HCT116 (cell line): Measurements from ENCODE around the gene MRPL20. TPM values are rescaled to one million over a fixed set of nuclear protein-coding genes. Genes with fewer than 3 reads are reported as not detected.

Experiments
- ATAC-seq: fragments of 200-7000 bp; cut with Tn5 transposase; 2 replicates; pipeline ENCODE4 v1.9.1; 2020; ENCODE audit warnings: mild to moderate bottlenecking, moderate library complexity
- BruUV-seq: library from RNA; stranded (reverse); fragments of 400-500 nt; replicated peaks from 2 replicates; lab custom pipeline; 2021; lab: Mats Ljungman, UMichigan
- CTCF ChIA-PET: fragments of 300-600 bp; sonication (Branson Sonifier 250); formaldehyde crosslinking; loops from one replicate; lab custom pipeline; 2021; ENCODE audit warnings: antibody characterized with exemption; lab: Charles Lee
- POLR2A ChIA-PET: fragments of 300-600, 350-600 bp; sonication (Branson Sonifier 250); formaldehyde crosslinking; loops from one replicate; lab custom pipeline; 2021; ENCODE audit warnings: antibody characterized with exemption; lab: Charles Lee
- RAD21 ChIA-PET, 2 experiments: fragments of 300-600 bp; sonication (Branson Sonifier 250); formaldehyde crosslinking; loops; one replicate each; lab custom pipeline; 2023; ENCODE audit warnings: low total read pairs in 2 of 2; ENCODE audit not compliant: uncharacterized antibody in 2 of 2, unreplicated experiment in 2 of 2, low non-redundant PET in 1 of 2; lab: Charles Lee
- DNase-seq: peaks from one replicate; pipeline ENCODE4 v3.0.0-alpha.2; 2010; ENCODE audit warnings: low read depth, low spot score
- H2AFZ ChIP-seq: fragments of 200-600 bp; shearing (Covaris generic), sonication (generic); 2 replicates; pipeline ENCODE4 v1.6.1; 2017; ENCODE audit warnings: low read depth, mixed run types, mixed read lengths, antibody characterized with exemption, low read length; ENCODE audit not compliant: poor library complexity, severe bottlenecking
- H3K27ac ChIP-seq: 2 replicates; pipeline ENCODE4 v1.5.1; 2012; ENCODE audit warnings: low read depth, low read length
- H3K27me3 ChIP-seq: fragments of 200-600 bp; sonication (generic); 2 replicates; pipeline ENCODE4 v1.6.1; 2016; ENCODE audit warnings: mixed run types, low read length, mixed read lengths; ENCODE audit not compliant: insufficient read depth
- H3K36me3 ChIP-seq, 2 experiments: fragments of 200-500 bp in 1 of 2; fragments of 200-600 bp in 1 of 2; sonication (Bioruptor generic) in 1 of 2; sonication (generic) in 1 of 2; 2 replicates each; pipeline versions ENCODE4 v1.5.1 to v1.6.1; 2014 to 2016; ENCODE audit warnings: low read length in 2 of 2, inconsistent platforms in 1 of 2, mixed read lengths in 1 of 2, mixed run types in 1 of 2; ENCODE audit not compliant: insufficient read depth in 2 of 2, control insufficient read depth in 1 of 2
- H3K4me1 ChIP-seq, 2 experiments: fragments of 200-600 bp in 1 of 2; sonication (generic) in 1 of 2; 2 replicates each; pipeline versions ENCODE4 v1.5.1 to v1.6.1; 2012 to 2017; ENCODE audit warnings: low read length in 2 of 2, inconsistent platforms in 1 of 2, mild to moderate bottlenecking in 1 of 2, mixed read lengths in 1 of 2, mixed run types in 1 of 2, moderate library complexity in 1 of 2; ENCODE audit not compliant: insufficient read depth in 2 of 2, control insufficient read depth in 1 of 2
- H3K4me2 ChIP-seq: fragments of 200-600 bp; sonication (generic); 2 replicates; pipeline ENCODE4 v1.6.1; 2017; ENCODE audit warnings: mixed run types, low read length, mixed read lengths
- H3K4me3 ChIP-seq, 2 experiments: fragments of 200-600 bp in 1 of 2; sonication (generic) in 1 of 2; replicated peaks in 1 of 2; 2 replicates each; pipeline ENCODE4 v1.5.1; 2011 to 2016; ENCODE audit warnings: low read length in 2 of 2, control low read depth in 1 of 2, low read depth in 1 of 2, mild to moderate bottlenecking in 1 of 2, mixed read lengths in 1 of 2, mixed run types in 1 of 2
- H3K79me2 ChIP-seq: fragments of 200-600 bp; sonication (generic); 2 replicates; pipeline ENCODE4 v1.6.1; 2017; ENCODE audit warnings: mild to moderate bottlenecking, mixed run types, low read length, moderate library complexity, mixed read lengths; ENCODE audit not compliant: insufficient read depth
- H3K9ac ChIP-seq: fragments of 200-600 bp; sonication (generic); 2 replicates; pipeline ENCODE4 v1.6.1; 2016; ENCODE audit warnings: low read length, mixed read lengths
- H3K9me2 ChIP-seq: fragments of 200-600 bp; sonication (generic), shearing (Covaris generic); 2 replicates; pipeline ENCODE4 v1.6.1; 2017; ENCODE audit warnings: mixed run types, mild to moderate bottlenecking, moderate library complexity; ENCODE audit not compliant: insufficient read depth
- H3K9me3 ChIP-seq, 2 experiments: fragments of 200-500 bp in 1 of 2; fragments of 200-600 bp in 1 of 2; sonication (Bioruptor generic) in 1 of 2; sonication (generic) in 1 of 2; 2 replicates each; pipeline ENCODE4 v1.6.1; 2014 to 2017; ENCODE audit warnings: low read length in 2 of 2, mixed read lengths in 2 of 2, inconsistent platforms in 1 of 2, low read depth in 1 of 2, mild to moderate bottlenecking in 1 of 2, mixed run types in 1 of 2, moderate library complexity in 1 of 2; ENCODE audit not compliant: control insufficient read depth in 1 of 2, insufficient read depth in 1 of 2
- H4K20me1 ChIP-seq: fragments of 200-600 bp; sonication (generic), shearing (Covaris generic); 2 replicates; pipeline ENCODE4 v1.6.1; 2017; ENCODE audit warnings: mixed run types, mild to moderate bottlenecking, moderate library complexity; ENCODE audit not compliant: insufficient read depth
- ATF3 ChIP-seq: IDR thresholded peaks from 2 replicates; pipeline ENCODE4 v1.6.1; 2012
- CBX3 ChIP-seq: IDR thresholded peaks from 2 replicates; pipeline ENCODE4 v1.6.1; 2012; ENCODE audit warnings: low read depth
- CEBPB ChIP-seq: IDR thresholded peaks from 2 replicates; pipeline ENCODE4 v1.6.1; 2012; ENCODE audit warnings: low read depth
- CTCF ChIP-seq, 3 experiments: fragments of 200-600 bp in 1 of 3; sonication (generic) in 1 of 3; IDR thresholded peaks in 2 of 3; conservative IDR thresholded peaks in 1 of 3; 2 replicates each; pipeline ENCODE4 v1.5.1; 2012 to 2017; ENCODE audit warnings: low read depth in 2 of 3, low read length in 2 of 3, antibody characterized with exemption in 1 of 3, borderline replicate concordance in 1 of 3, control low read depth in 1 of 3, mild to moderate bottlenecking in 1 of 3, mixed read lengths in 1 of 3, mixed run types in 1 of 3, moderate library complexity in 1 of 3; ENCODE audit not compliant: insufficient read depth in 1 of 3
- ELF1 ChIP-seq: IDR thresholded peaks from 2 replicates; pipeline ENCODE4 v1.6.1; 2012; ENCODE audit warnings: low read depth, borderline replicate concordance
- FOSL1 ChIP-seq: IDR thresholded peaks from 2 replicates; pipeline ENCODE4 v1.6.1; 2012; ENCODE audit warnings: low read depth
- JUND ChIP-seq: IDR thresholded peaks from 2 replicates; pipeline ENCODE4 v1.6.1; 2012
- MAX ChIP-seq: IDR thresholded peaks from 2 replicates; pipeline ENCODE4 v1.6.1; 2012
- POLR2A ChIP-seq: IDR thresholded peaks from 2 replicates; pipeline ENCODE4 v1.7.0; 2011; ENCODE audit warnings: borderline replicate concordance; ENCODE audit not compliant: insufficient read depth, insufficient read length; ENCODE audit errors: extremely low read depth
- POLR2AphosphoS5 ChIP-seq: IDR thresholded peaks from 2 replicates; pipeline ENCODE4 v1.6.1; 2011; ENCODE audit warnings: mild to moderate bottlenecking, low read depth, low read length, moderate library complexity
- REST ChIP-seq: IDR thresholded peaks from 2 replicates; pipeline ENCODE4 v1.6.1; 2012; ENCODE audit warnings: low read depth
- SIN3A ChIP-seq: IDR thresholded peaks from 2 replicates; pipeline ENCODE4 v1.6.1; 2012; ENCODE audit warnings: low read depth
- SRF ChIP-seq: IDR thresholded peaks from 2 replicates; pipeline ENCODE4 v1.6.1; 2012; ENCODE audit warnings: low read depth
- YY1 ChIP-seq: IDR thresholded peaks from 2 replicates; pipeline ENCODE4 v1.6.1; 2011; ENCODE audit warnings: low read length, low read depth, moderate library complexity, mild to moderate bottlenecking; ENCODE audit not compliant: insufficient replicate concordance; ENCODE audit errors: extremely low read depth
- ZFX ChIP-seq: fragments of 450-650 bp; IDR thresholded peaks from 2 replicates; pipeline ENCODE4 v1.6.1; 2017
- intact Hi-C: fragments of 100-400 bp; cut with micrococcal nuclease; formaldehyde crosslinking; loops from 2 replicates; pipeline ENCODE4 v1.10.0; 2022
- total RNA-seq: library from RNA; stranded (reverse); gene quantifications from one replicate; pipeline ENCODE4 v1.2.1, GENCODE V29; 2021; ENCODE audit not compliant: unreplicated experiment

MRPL20 gene
- total RNA-seq, 1 experiment from 2014 or later, result 131 TPM

GRCh38 chr1:1425753-1426495 lies 18.8 kb upstream of the MRPL20 start:
- TF ChIP-seq ELF1 (no peak), ZFX (no peak), POLR2A (no peak), FOSL1 (no peak), REST (no peak), MAX (no peak), SIN3A (no peak), CTCF (IDR thresholded peaks at IDR 0.05 in 2 of 3, conservative IDR thresholded peaks at IDR 0.05 in 1 of 3; ENCODE audit: borderline replicate concordance in 1 of 3, insufficient read depth in 1 of 3, low read depth in 2 of 3, low read length in 2 of 3) (no peak), CBX3 (no peak), JUND (no peak), CEBPB (no peak), SRF (no peak), ATF3 (no peak), POLR2AphosphoS5 (no peak), YY1 (no peak)
- Histone ChIP-seq H3K27me3 (no peaks in the 10 kb centered on the region), H3K36me3 (no peaks in the 10 kb centered on the region), H3K4me3 (no peak overlapping the region), H3K79me2 (no peaks in the 10 kb centered on the region), H3K9me3 (no peaks in the 10 kb centered on the region), H3K9ac (no peak overlapping the region), H3K27ac (no peak overlapping the region), H3K9me2 (no peaks in the 10 kb centered on the region), H2AFZ (no peak overlapping the region), H3K4me1 (peaks cover 26 to 55% of the 10 kb centered on the region in 2 experiments), H3K4me2 (no peak overlapping the region), H4K20me1 (no peaks in the 10 kb centered on the region)
- CTCF ChIA-PET, result no interaction called here
- peak; percentile 30; the same call in 1 of the 2 replicates for ATAC-seq
- no TSS peak for BruUV-seq
- intact Hi-C loops, result no loop called here
- POLR2A ChIA-PET, result no interaction called here
- no peak for DNase-seq
- RAD21 ChIA-PET, result no interaction called here
